Measurements from ENCODE around the gene GPAT3.

DNA sequence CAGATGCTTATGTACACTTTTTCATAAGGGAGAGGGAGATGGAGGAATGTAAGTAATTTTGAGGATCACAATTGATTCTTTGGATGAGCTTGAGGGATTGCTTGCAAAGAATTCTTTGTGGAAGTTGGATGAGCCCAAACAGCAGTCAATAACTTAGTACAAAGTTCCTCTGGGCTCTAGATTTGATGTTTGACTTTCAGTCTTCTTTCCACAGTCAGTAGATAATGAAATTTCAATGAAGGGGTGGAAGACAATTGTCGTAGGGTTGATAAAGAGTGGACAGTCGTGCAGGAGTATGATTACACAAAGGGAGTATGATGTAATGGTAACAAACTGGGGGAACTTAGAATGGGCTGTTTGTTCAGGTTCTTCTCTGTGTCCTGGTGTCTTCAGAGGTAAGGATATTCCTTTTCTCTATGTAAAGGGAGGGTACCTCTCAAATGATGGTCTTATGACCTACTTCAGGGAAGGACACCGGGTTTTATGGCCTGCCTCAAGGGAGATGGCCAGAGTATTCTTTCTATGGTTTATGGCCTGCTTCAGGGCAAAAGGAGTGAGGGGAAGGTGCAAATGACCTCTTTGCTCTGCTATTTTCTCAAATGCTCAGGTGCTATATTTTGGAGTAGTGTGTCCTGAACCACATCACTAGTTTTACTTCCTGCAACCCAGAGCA lies 49.3 kb upstream of the GPAT3 start:
- no peak for TF ChIP-seq CTCF (IDR thresholded peaks at IDR 0.05)
- TF ChIP-seq POLR2A (IDR thresholded peaks at IDR 0.05), result no peak

All from uterus (tissue), 2 donors.